ENCODE results near the gene DIS3L2.

- TF ChIP-seq POLR2AphosphoS5 (IDR thresholded peaks at IDR 0.05) (no peak), EP300 (IDR thresholded peaks at IDR 0.05) (no peak), CTCF (IDR thresholded peaks at IDR 0.05) (no peak)
These were observed 314.2 kb downstream of the DIS3L2 start for GRCh38 chr2:232275670-232276069.

Measured in esophagus muscularis mucosa (tissue), 4 donors.